A549 (cell line): ENCODE results near the gene SLC46A1.

Experiments used
- CHD2 ChIP-seq: fragments of 150-350 bp; IDR thresholded peaks from 2 replicates; pipeline ENCODE4 v1.6.1; 2014; ENCODE audit warnings: low read length; ENCODE audit not compliant: partially characterized antibody
- EP300 ChIP-seq, 2 experiments: fragments of >200 bp; sonication (Bioruptor Twin); formaldehyde crosslinking; IDR thresholded peaks; 2 replicates in 1 of 2; 3 replicates in 1 of 2; pipeline ENCODE4 v1.6.1; 2016 to 2017
- KDM1A ChIP-seq: fragments of 200-600 bp; sonication (generic); IDR thresholded peaks from 2 replicates; pipeline ENCODE4 v1.6.1; 2016; ENCODE audit warnings: low read depth, mild to moderate bottlenecking
- MAX ChIP-seq: IDR thresholded peaks from 2 replicates; pipeline ENCODE4 v1.6.1; 2012
- MYC ChIP-seq: IDR thresholded peaks from 2 replicates; pipeline ENCODE4 v1.6.1; 2012; ENCODE audit warnings: mild to moderate bottlenecking, inconsistent platforms, low read length, improper control_type of control experiment, borderline replicate concordance
- NFE2L2 ChIP-seq: fragments of 150-350 bp; conservative IDR thresholded peaks from 2 replicates; pipeline ENCODE4 v1.6.1; 2014; ENCODE audit warnings: low read length
- POLR2A ChIP-seq: IDR thresholded peaks from 2 replicates; pipeline ENCODE4 v1.6.1; 2012; ENCODE audit warnings: mild to moderate bottlenecking, low read length
- RCOR1 ChIP-seq: fragments of 150-350 bp; IDR thresholded peaks from 2 replicates; pipeline ENCODE4 v1.6.1; 2014; ENCODE audit warnings: antibody characterized with exemption, low read length, low read depth
- USF2 ChIP-seq: fragments of 450-650 bp; IDR thresholded peaks from 2 replicates; pipeline ENCODE4 v1.6.1; 2014; ENCODE audit warnings: antibody characterized with exemption
- TF ChIP-seq, protein P1 (sequence below): fragments of >200 bp; sonication (Bioruptor Twin); formaldehyde crosslinking; IDR thresholded peaks from 3 replicates; pipeline ENCODE4 v1.5.1; 2016
- TF ChIP-seq, protein P2 (sequence below): fragments of 200-600 bp; sonication (generic); IDR thresholded peaks from 2 replicates; pipeline ENCODE4 v1.6.1; 2016; ENCODE audit warnings: antibody characterized with exemption, mild to moderate bottlenecking, moderate library complexity
- TF ChIP-seq, protein P3 (sequence below): fragments of >200 bp; sonication (Bioruptor Twin); formaldehyde crosslinking; IDR thresholded peaks from 3 replicates; pipeline ENCODE4 v1.6.1; 2016

GRCh38 chr17:28368306-28368831 lies 37.6 kb downstream of the SLC46A1 start:
- TF ChIP-seq MYC, result no peak
- TF ChIP-seq EP300 (IDR thresholded peaks at IDR 0.05), result no peak
- TF ChIP-seq CHD2, result no peak
- no peak for TF ChIP-seq POLR2A
- TF ChIP-seq, protein P1, sequence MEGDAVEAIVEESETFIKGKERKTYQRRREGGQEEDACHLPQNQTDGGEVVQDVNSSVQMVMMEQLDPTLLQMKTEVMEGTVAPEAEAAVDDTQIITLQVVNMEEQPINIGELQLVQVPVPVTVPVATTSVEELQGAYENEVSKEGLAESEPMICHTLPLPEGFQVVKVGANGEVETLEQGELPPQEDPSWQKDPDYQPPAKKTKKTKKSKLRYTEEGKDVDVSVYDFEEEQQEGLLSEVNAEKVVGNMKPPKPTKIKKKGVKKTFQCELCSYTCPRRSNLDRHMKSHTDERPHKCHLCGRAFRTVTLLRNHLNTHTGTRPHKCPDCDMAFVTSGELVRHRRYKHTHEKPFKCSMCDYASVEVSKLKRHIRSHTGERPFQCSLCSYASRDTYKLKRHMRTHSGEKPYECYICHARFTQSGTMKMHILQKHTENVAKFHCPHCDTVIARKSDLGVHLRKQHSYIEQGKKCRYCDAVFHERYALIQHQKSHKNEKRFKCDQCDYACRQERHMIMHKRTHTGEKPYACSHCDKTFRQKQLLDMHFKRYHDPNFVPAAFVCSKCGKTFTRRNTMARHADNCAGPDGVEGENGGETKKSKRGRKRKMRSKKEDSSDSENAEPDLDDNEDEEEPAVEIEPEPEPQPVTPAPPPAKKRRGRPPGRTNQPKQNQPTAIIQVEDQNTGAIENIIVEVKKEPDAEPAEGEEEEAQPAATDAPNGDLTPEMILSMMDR, result no peak
- no peak for TF ChIP-seq MAX
- TF ChIP-seq USF2, result no peak
- TF ChIP-seq, protein P2, sequence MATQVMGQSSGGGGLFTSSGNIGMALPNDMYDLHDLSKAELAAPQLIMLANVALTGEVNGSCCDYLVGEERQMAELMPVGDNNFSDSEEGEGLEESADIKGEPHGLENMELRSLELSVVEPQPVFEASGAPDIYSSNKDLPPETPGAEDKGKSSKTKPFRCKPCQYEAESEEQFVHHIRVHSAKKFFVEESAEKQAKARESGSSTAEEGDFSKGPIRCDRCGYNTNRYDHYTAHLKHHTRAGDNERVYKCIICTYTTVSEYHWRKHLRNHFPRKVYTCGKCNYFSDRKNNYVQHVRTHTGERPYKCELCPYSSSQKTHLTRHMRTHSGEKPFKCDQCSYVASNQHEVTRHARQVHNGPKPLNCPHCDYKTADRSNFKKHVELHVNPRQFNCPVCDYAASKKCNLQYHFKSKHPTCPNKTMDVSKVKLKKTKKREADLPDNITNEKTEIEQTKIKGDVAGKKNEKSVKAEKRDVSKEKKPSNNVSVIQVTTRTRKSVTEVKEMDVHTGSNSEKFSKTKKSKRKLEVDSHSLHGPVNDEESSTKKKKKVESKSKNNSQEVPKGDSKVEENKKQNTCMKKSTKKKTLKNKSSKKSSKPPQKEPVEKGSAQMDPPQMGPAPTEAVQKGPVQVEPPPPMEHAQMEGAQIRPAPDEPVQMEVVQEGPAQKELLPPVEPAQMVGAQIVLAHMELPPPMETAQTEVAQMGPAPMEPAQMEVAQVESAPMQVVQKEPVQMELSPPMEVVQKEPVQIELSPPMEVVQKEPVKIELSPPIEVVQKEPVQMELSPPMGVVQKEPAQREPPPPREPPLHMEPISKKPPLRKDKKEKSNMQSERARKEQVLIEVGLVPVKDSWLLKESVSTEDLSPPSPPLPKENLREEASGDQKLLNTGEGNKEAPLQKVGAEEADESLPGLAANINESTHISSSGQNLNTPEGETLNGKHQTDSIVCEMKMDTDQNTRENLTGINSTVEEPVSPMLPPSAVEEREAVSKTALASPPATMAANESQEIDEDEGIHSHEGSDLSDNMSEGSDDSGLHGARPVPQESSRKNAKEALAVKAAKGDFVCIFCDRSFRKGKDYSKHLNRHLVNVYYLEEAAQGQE, result no peak
- TF ChIP-seq KDM1A, result no peak
- TF ChIP-seq, protein P3, sequence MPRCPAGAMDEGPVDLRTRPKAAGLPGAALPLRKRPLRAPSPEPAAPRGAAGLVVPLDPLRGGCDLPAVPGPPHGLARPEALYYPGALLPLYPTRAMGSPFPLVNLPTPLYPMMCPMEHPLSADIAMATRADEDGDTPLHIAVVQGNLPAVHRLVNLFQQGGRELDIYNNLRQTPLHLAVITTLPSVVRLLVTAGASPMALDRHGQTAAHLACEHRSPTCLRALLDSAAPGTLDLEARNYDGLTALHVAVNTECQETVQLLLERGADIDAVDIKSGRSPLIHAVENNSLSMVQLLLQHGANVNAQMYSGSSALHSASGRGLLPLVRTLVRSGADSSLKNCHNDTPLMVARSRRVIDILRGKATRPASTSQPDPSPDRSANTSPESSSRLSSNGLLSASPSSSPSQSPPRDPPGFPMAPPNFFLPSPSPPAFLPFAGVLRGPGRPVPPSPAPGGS, result no peak
- no peak for TF ChIP-seq NFE2L2
- no peak for TF ChIP-seq RCOR1
